NAMALWA (cell line): ENCODE measurements around the gene TREH.
"Not testable (repeated sequence)": the region's sequence is repeated elsewhere in the genome, so short reads cannot be mapped to it uniquely, and the experiment has no call there.

Source experiments
- DNase-seq: peaks from one replicate; pipeline ENCODE4 v3.0.0-alpha.2; 2015; ENCODE audit warnings: low spot score

Gene TREH

GRCh38 chr11:118628861-118629549 is 50.4 kb downstream of the TREH start:
- DNase-seq: no peak

GRCh38 chr11:118628432-118628831 is 51.0 kb downstream of the TREH start:
- no peak for DNase-seq

- DNase-seq: no peak
Measured at GRCh38 chr11:118628031-118628430, 51.4 kb downstream of the TREH start.

GRCh38 chr11:118627566-118627965 is 51.9 kb downstream of the TREH start:
- no peak for DNase-seq

GRCh38 chr11:118625976-118626375 is 53.5 kb downstream of the TREH start:
- no peak for DNase-seq

- no peak for DNase-seq
Measured at GRCh38 chr11:118625036-118625690, 54.3 kb downstream of the TREH start.

- no peak for DNase-seq
Measured at GRCh38 chr11:118623269-118623655, 56.2 kb downstream of the TREH start.

GRCh38 chr11:118622376-118623268 is 56.8 kb downstream of the TREH start:
- no peak for DNase-seq

GRCh38 chr11:118621784-118622375 is 57.6 kb downstream of the TREH start:
- DNase-seq: no peak

- no peak for DNase-seq
Measured at GRCh38 chr11:118621071-118621783, 58.2 kb downstream of the TREH start.

- DNase-seq: no peak
Measured at GRCh38 chr11:118620529-118621070, 58.9 kb downstream of the TREH start.

GRCh38 chr11:118619444-118620197 is 59.8 kb downstream of the TREH start:
- no peak for DNase-seq

GRCh38 chr11:118618991-118619375 is 60.5 kb downstream of the TREH start:
- no peak for DNase-seq

GRCh38 chr11:118618115-118618990 is 61.1 kb downstream of the TREH start:
- DNase-seq: no peak

- DNase-seq: no peak
Measured at GRCh38 chr11:118615976-118616371, 63.5 kb downstream of the TREH start.

GRCh38 chr11:118615282-118615975 is 64.0 kb downstream of the TREH start:
- DNase-seq: no peak

- no peak for DNase-seq
Measured at GRCh38 chr11:118614511-118614910, 64.9 kb downstream of the TREH start.

GRCh38 chr11:118612378-118612777 is 67.1 kb downstream of the TREH start:
- DNase-seq: no peak

GRCh38 chr11:118611433-118611795 is 68.0 kb downstream of the TREH start:
- DNase-seq: not testable (repeated sequence)
